ENCODE results near the gene SATB2.

Gene SATB2

DNA sequence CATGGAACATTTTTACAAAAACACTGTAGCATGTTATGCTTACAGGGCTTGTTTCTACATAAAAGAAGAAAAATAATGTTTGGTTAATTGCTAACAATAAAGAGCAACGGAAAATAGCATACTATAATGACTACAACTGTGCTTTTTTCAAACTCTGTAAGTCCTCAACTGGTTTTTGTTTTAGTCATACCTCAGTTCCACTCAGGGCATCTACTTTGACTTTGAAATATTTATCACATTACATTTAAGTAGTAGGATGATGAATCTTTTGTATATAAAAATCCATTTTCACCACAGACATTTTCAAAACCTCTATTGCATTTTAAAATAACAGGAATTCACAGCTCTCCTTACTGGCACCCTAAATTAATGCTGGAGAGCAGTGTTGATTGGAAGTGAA is 8.3 kb downstream of the SATB2 start:
- no peak for DNase-seq

DNA sequence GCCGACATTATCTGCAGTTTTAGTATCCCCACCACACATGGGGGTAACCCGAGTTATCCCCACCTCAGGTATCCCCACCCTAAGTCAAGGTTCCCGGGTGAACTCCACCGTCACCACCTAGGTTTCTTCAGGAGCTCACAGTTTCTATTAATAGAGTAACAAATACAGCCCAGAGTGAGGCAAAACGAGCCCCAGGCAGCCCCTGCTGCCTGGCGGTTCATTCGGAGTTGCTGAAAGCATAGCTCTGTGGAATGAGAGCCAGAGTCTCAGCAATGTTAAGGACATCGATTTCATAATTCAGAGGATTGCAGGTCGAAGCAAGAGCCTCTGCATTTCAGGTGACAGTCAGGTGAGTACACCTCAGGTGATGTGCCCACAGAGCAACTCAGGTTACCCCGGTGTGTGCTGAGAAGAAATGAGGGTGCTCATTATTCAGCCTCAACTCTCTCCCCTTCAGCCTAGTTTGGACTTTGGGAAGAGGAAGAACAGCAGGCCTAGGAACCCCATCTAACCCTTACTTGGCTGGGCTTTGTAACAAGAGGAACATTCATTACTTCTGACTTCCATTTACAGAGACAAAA is 10.7 kb downstream of the SATB2 start:
- DNase-seq = no peak

DNA sequence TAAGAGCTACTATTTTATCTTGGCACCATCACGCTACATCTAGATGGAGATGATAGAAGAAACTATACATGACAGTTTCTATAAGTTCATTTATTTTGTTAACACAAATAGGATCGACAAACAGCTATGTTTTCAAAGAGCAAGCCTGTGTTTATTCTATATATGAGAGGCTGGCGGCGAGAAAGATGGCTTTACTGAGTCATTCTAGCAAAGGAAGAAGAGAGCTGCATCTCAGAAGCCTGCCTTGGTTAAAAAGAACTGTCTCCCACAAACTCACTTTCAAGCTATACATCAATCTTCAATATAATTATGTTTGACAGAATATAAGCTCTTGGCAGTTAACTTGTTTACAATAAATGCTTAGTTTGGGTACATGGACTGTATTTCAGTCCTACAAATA is 13.0 kb downstream of the SATB2 start:
- no peak for DNase-seq

DNA sequence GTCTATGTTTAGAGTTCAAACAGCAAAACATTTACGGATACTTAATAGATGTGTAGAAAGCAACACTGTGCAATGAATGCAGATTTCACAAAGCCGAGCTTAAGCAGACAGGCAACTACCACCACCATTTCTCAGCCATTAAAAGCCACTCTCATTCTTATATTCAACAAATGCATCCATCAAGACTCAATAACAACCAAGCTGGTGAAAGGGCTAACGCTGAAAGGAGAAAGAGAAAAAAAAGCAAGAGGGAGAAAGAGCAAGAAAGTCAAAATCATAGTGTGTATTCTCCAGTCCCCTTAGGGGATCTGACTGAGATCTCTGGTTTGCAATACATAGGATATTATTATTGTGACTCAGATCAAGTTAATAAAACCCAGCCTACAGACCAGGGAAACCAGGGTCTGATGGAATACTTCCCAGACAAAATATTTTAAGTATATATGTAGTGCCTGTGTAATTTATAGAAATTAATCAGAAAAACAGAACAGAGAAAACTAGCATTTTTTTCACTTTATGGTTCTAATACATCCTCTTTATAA is 14.1 kb downstream of the SATB2 start:
- no peak for DNase-seq

DNA sequence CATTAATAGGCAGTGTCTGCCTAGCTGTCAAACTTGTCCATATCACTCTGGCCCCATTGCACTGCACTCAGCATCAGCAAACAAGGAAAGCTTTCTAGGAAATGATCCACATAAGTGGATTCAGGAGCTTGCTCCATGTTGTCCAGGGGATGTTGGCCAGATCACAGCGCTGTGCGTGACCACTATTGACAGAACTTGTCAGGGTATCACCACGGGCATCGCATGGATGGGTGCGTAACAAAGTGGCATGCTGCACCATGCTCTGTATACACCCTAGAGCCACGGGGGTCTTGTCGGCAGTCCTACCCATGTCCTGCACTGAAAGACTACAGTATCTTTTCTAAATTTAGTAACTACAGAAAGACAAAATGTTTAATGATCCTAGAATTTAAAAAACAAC is 15.6 kb downstream of the SATB2 start:
- DNase-seq = no peak

DNA sequence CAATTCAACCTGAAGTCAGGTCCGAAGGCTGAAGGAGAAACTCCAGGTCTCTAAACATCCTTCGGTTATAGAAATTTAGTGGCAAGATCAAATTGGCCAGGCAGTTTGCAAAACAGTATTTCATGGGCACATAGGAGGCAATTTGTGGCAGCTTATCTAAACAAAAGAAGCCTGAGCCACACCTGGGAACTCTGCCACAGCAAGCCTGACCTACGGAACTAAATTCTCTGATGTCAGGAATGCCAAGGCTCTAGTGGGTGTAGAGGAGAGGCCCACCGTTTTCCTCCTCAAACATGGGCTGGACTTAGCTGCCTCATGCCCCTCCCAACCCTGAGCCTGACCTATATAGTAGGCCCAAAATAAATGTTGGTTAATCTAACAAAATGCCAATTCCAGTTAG is 16.0 kb downstream of the SATB2 start:
- DNase-seq = no peak

DNA sequence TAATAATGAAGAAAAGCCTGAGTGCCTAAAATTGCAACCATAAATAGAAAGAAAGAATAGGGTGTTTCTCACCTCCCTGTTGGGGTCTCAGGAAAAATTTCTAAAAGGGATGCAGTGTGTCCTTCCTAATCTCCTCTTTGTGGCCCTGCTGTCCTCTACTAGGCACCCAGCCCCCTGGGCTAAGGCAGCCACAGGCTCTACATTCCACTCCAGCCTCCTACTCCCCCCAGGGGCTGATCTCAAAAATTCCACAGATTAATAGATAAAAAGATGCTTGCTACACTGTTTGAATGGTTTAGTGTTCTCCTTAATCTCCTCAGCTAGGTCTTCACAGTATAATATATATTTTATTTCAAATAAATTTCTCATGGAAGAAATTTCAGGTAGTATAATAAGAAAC is 17.6 kb downstream of the SATB2 start:
- no peak for DNase-seq

DNA sequence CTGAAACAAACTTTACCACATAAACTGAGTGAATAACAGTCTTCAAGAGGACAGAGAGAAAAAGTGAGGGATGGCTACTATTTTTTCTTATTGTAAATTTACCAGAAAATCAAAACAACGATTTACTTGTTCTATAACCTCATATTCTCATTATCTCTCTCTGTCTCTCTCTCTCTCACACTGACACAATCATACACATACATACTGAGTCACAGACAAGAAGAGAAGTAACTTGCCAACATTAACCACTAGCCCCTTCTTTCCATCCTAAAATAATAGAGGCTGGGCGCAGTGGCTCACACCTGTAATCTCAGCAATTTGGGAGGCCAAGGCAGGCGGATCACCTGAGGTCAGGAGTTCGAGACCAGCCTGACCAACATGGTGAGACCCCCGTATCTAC is 18.2 kb downstream of the SATB2 start:
- DNase-seq = no peak

DNA sequence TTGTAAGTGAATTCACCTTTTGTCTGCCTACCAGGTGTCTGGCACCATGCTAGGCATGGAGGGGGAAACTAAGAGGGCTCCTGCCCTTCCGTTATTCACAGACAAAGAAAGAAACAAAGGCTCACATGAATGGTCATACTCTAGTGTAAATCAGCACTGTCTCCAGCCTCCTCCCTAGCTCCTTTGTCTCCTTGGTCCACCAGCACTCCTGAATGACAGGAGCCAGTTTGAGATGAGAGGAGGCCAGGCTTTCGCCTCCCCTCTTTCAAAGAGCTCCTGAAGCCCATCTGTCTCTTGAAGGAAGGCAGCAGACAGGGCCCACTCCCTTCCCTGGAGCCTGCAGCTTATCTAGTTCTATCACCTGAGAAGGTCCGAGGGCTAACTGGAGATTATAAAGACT is 18.7 kb downstream of the SATB2 start:
- DNase-seq = no peak

DNA sequence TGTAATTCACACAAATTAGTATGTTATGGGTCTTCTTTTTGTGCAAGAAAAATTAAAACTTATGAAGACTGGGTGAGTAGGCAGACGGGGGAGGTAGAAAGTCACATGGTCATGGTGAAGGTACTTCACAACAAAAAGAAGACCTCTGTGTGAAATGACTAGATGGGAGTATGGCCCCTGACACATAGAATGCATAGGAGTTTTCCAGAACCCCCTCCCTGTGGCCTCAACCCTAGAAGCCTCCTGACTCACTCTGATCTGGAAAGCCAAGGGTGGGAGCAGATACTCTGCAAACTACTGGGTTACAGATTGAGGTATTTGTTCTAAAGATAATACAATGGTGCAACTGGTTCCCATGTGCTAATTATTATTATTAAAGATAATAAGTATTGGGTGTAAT is 23.2 kb downstream of the SATB2 start:
- DNase-seq = no peak

DNA sequence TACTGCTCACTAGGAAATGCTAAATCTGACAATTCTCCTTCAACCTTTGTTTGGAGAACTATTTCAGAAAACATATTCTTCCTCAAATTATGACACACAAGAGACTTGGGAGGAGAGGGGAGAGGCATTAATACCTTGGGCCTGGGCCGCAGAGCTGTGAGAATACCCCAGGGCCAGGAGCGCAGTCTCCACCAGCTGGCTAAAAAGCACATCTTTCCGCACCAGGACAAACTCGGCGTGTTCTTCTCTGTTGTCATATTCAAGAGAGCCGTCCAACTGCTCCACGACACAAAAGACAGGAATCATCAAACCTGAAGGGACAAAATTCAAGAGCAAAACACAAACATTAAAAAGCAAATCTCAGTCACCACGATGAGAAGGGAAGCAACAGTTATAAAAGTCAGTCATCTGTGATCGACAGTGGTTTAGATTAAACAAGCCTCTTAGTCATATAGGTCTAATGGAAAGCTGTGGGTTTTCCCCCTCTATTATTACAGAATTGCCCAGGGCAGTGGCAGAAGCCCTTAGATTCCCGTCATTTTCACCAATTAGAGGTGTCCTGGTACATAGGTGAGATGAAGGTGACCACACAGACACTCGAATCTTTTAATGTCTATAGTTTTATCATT is 24.4 kb downstream of the SATB2 start:
- no peak for DNase-seq

DNA sequence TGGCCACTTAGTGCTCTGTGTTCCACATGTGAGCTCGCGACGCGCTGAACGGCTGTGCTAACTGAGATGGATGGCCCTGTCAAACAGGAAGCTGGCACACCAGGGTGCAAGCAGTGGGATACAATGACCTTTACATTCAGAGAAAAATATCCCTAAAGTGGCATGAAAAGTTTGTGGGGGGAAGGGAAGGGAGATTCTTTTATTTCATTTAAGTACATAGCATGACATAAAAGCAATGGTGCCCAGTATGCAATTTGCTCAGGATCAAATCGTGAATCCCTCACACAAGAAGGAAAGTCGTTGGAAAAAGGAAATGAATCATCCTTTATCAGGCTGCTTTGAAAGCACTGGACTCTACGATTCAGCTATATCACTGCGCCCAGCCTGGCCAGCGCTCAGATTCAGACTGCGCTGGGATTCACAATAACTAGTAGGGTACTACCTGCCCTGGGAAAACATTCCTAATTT is 26.0 kb downstream of the SATB2 start:
- DNase-seq = no peak

DNA sequence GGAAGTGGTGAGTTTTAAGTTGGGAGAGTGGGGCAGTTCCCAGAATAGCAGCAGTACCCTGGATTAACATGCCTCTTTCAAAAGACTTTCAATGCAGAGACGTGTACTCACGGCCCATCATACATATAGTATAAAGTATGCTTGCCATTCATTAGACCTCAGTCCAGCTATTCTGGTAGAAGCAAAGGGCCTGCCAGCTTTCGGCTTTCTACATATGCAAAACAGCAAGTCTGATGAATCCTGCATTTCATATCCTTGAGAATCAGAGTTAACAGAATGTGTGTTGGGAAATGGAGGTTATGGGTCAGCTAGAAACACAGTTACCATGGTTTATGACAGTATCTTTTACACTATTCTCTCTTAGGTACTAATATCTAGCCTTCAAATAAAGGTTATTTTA is 27.5 kb downstream of the SATB2 start:
- DNase-seq = no peak

DNA sequence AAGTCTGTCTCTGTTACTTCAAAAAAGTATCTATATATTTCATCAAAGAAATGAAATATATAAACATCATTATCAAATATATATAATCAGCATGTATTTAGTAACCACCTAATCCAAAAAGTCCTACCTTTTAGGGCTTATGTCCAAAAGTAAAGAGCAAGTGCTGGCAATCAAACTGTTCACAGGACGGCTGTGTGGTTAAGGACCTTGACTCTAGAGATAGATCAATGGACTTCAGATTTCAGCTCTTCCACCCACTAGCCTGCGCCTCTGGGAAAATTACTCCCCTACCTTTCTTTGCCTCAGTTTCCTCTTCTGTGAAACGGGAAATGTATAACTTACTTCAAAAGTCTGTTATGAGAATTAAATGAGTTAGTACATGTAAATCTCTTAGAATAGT is 29.4 kb downstream of the SATB2 start:
- no peak for DNase-seq

DNA sequence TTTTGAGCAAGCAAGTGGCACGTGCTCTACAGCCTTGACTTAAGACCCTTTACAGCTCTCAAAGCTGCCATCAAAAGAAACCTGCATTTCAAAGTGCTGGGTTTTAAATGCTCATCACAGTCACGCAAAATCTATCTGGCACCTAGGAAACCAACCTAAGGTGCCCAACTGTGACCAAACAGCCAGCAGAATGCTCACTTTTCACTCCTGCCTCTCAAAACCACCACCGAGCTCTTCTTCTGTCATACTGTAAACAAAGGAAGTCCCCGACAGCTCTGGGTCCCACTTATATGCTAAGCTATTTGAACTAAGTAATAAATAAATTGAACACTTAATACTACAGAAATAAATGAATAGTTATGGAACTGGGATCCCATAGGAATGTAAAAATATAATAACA is 33.6 kb downstream of the SATB2 start:
- DNase-seq = no peak

DNA sequence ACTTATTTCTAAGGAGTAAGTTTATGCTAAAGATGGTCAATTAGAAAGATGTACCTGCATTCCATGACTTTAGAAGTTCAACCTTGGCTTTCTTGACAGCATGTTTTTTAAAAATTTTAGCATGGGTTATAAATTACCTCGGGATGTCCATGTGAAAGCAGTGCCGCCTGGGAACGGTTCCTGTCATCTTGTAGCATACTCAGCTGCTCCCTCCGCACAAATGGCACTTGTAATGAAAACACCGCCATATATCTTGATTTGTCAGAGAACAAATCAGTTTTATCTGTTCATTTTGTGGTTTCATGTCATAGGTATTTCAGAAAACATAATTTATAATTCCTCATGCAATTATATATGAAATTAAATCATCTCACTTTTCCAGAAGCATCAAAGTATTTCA is 38.3 kb downstream of the SATB2 start:
- no peak for DNase-seq

DNA sequence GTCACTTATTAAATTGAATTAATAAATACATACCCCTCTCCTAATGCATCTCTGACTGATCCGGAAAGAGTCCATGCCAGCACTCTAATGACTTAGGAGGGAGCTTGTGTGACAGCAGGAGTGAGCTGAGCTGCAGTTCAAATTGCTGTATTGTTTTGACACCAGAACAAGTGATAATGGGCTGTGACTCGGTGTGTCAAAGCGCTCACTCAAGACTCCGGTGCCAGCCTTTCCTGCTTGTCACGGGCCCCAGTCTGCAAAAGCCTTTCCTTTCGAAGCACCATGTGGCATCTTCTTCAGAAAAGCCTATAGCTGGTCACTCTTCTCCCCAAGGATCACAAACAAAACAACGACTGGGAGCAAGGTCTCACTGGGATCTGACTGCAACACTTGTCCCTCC is 43.3 kb downstream of the SATB2 start:
- no peak for DNase-seq

DNA sequence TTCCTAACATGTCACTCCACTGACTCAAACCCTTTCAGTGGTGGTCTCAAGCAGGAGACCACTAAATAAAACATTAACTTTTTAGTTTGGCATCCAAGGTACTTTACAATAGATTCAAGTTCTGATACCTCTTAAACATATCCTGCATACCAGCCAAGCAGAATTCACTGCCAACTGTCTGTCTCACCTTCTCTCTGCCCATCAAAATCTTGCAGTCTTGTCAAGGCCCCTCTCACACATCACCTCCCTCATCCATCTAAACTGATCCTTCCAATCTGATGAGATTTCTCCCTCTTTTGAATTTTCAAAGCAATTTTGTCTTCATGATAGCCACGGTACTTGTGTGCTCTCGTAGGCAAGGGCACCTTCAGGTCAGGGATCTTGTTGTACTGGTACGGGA is 43.7 kb downstream of the SATB2 start:
- DNase-seq = no peak

DNA sequence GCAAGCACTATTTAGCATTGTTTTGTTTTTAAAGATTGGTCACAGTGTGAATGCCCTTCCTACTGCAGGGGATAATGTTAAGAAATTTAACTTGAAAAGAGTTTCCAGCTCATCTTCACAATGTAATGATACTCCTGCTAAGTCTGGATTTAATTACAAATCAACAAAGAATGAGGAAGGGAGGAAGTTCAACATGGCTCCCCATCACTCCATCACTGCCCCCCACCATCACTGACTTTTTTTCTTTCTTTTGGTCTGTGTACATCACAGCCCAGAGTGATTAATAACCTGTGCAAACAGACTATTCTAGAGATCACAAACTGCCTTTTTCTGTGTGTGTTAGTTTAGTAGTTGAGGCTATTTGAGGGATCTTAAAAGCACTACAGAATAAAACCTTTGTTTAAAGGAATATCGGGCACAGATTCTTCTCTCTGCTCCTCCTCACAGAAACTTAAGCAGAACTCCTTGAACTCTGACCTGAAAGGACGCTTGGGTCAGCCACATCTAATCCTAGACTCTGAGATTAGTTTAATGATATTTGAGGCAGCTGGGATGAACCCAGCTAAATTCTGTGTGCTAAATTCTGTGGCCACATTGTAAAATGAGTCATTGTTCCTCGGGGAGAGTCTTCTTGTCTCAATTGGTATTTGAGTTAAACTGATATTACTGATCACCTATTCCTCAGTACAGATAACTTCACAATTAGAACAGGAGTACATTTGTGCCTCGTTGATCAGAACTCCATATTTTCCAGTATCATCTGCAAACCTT is 47.8 kb downstream of the SATB2 start:
- DNase-seq = no peak

DNA sequence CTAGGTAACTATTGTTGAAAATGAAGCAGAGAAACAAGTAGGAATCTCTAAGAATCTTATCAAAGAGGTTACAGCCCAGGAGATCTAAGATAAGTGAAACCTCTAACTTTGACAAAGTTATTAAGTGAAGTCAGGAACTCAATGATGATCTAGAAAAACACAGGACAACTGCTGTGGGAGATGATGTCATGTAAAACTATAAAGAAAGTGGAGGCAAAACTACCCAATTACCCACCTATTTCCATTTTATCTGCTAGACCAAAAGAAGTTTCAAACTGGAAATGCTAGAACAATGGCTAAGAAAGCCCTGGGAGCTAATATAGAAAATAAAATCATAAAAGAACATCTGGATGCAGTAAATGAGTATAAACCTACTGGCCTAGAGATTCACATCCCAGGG is 50.3 kb downstream of the SATB2 start:
- DNase-seq = no peak

DNA sequence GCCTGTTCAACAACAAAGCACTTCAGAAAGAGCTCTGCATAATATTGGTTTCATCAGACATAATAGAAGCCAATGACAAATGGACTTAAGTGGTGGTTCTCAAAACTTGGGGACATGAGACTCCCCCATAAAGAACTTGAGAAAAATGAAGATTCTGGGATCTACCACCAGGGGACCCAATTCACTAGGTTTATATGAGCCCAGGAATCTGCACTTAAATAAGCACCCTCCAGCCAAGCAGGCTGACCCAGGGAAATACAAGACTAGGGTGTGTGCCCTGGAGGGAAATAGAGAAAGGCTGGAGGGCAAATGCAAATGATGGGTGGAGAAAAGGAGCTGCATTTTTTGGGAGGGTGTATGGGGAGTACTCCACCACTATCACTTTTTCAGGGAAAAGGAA is 52.5 kb downstream of the SATB2 start:
- DNase-seq = no peak

DNA sequence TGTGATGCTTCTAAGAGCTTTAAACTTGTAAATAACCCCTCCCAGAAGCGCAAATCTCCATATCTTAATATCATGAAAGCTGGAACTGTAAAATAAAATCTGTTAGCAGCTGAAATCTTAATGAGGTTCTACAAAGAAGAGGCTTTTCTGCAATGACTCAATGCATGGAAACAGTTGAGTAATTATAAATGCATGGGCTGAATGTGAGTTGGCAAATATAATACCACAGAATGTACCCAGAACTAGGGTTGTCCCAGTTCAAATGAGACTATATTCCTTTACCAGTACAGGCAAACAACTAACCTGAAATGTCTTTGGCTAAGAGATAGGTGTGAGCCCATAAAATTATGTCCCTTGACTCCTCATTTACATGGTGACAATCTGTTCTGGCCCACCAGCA is 52.9 kb downstream of the SATB2 start:
- no peak for DNase-seq

DNA sequence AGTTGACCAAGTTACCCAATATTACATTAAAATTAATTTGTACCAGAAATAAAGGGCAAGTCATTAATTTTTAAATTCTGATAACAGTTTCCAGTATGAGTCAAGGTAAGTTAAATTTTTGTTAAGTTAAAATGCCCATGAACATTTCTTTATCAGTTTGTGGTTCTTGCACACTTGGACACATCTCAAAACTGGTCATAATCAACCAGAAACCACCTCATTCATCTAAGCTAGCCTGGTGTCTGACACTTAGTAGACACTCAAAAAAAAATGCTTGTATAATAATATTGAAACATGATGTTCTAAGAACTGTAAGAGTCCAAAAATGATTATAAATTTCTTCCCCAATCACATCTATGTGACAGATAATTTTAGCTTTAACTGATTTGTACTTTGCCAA is 62.4 kb downstream of the SATB2 start:
- no peak for DNase-seq

DNA sequence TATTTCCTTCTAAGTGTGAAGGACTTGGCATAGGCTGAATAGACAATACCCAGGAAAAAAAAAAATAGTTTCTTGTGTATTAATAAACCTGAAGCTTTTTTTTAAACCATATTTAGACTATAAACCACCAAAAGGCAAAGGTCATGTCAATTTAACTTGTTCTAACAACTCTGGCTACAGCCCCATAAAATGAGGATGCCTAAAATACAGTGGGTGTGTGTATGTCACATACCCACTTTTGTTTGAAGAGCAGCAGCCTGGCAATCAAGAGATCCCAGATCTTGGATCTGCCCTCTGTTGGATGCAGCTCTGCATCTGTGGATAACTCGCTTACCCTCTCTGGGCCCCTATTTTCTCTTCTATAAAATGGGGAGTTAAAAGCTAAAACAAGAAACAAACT is 65.4 kb downstream of the SATB2 start:
- no peak for DNase-seq

All from NCI-H1048 (cell line).